ENCODE measurements around the gene TBC1D30. TPM values are rescaled to one million over a fixed set of nuclear protein-coding genes. Genes with fewer than 3 reads are reported as not detected.

TBC1D30 gene
- total RNA-seq, 1 donor from 2014 or later: 1.2 TPM

GRCh38 chr12:64915242-64915641, 90.8 kb downstream of the TBC1D30 start:
- no peak overlapping the region for H3K9ac ChIP-seq (ENCODE audit: low read length)
- Mint-ChIP-seq H3K27me3 (ENCODE audit: low read depth, unreplicated experiment) (peaks cover 2% of the 10 kb centered on the region), H3K36me3 (ENCODE audit: low read depth, unreplicated experiment) (no peaks in the 10 kb centered on the region), H3K4me3 (ENCODE audit: unreplicated experiment) (no peak overlapping the region), H3K27ac (ENCODE audit: unreplicated experiment) (no peak overlapping the region), H3K9me3 (ENCODE audit: unreplicated experiment) (peaks cover 3% of the 10 kb centered on the region), H3K4me1 (ENCODE audit: low read depth, unreplicated experiment) (peaks cover 3% of the 10 kb centered on the region)
- FAIRE-seq (no peak), DNase-seq (ENCODE audit: low read depth) (no peak)
- no peaks in the 10 kb centered on the region for H3K4me1 ChIP-seq (ENCODE audit: insufficient read depth, low read length)
- no peak overlapping the region for H3K4me3 ChIP-seq (ENCODE audit: insufficient read depth, low read depth, low read length)
- peaks cover 13% of the 10 kb centered on the region for H3K27me3 ChIP-seq (ENCODE audit: insufficient read depth, low read length)
- H3K4me2 ChIP-seq (ENCODE audit: low read length): no peak overlapping the region
- TF ChIP-seq CTCF (IDR thresholded peaks at IDR 0.05; ENCODE audit: insufficient read depth, low read depth, low read length) (no peak), EZH2 (IDR thresholded peaks at IDR 0.05; ENCODE audit: insufficient read depth, low read length) (no peak)
- H3K79me2 ChIP-seq (ENCODE audit: insufficient read depth, low read length): no peaks in the 10 kb centered on the region
- H3K27ac ChIP-seq (ENCODE audit: low read depth, low read length): no peak overlapping the region
- no peaks in the 10 kb centered on the region for H4K20me1 ChIP-seq (ENCODE audit: insufficient read depth, low read length)
- no peak overlapping the region for H2AFZ ChIP-seq (ENCODE audit: low read depth, low read length)
- no peaks in the 10 kb centered on the region for H3K9me3 ChIP-seq (ENCODE audit: insufficient read depth, low read depth, low read length)
- no peaks in the 10 kb centered on the region for H3K36me3 ChIP-seq (ENCODE audit: insufficient read depth, low read length)

- peaks cover 13% of the 10 kb centered on the region for H3K27me3 ChIP-seq (ENCODE audit: insufficient read depth, low read length)
- peaks cover 3% of the 10 kb centered on the region for H3K4me1 Mint-ChIP-seq (ENCODE audit: low read depth, unreplicated experiment)
- H3K4me3 ChIP-seq (ENCODE audit: insufficient read depth, low read depth, low read length): no peak overlapping the region
- no peak for FAIRE-seq
- H3K27ac ChIP-seq (ENCODE audit: low read depth, low read length): no peak overlapping the region
- no peak overlapping the region for H2AFZ ChIP-seq (ENCODE audit: low read depth, low read length)
- no peak overlapping the region for H3K27ac Mint-ChIP-seq (ENCODE audit: unreplicated experiment)
- no peaks in the 10 kb centered on the region for H3K36me3 Mint-ChIP-seq (ENCODE audit: low read depth, unreplicated experiment)
- TF ChIP-seq CTCF (IDR thresholded peaks at IDR 0.05; ENCODE audit: insufficient read depth, low read depth, low read length) (no peak), EZH2 (IDR thresholded peaks at IDR 0.05; ENCODE audit: insufficient read depth, low read length) (no peak)
- H3K4me2 ChIP-seq (ENCODE audit: low read length): no peak overlapping the region
- DNase-seq (ENCODE audit: low read depth): no peak
- no peaks in the 10 kb centered on the region for H3K36me3 ChIP-seq (ENCODE audit: insufficient read depth, low read length)
- peaks cover 5% of the 10 kb centered on the region for H3K9me3 Mint-ChIP-seq (ENCODE audit: unreplicated experiment)
- no peak overlapping the region for H3K4me3 Mint-ChIP-seq (ENCODE audit: unreplicated experiment)
- H3K79me2 ChIP-seq (ENCODE audit: insufficient read depth, low read length): no peaks in the 10 kb centered on the region
- H3K4me1 ChIP-seq (ENCODE audit: insufficient read depth, low read length): no peaks in the 10 kb centered on the region
- H3K27me3 Mint-ChIP-seq (ENCODE audit: low read depth, unreplicated experiment): peaks cover 3% of the 10 kb centered on the region
- no peak overlapping the region for H3K9ac ChIP-seq (ENCODE audit: low read length)
- H4K20me1 ChIP-seq (ENCODE audit: insufficient read depth, low read length): no peaks in the 10 kb centered on the region
- no peaks in the 10 kb centered on the region for H3K9me3 ChIP-seq (ENCODE audit: insufficient read depth, low read depth, low read length)
These were observed 92.2 kb downstream of the TBC1D30 start for GRCh38 chr12:64916411-64917261.

- H3K4me3 ChIP-seq (ENCODE audit: insufficient read depth, low read depth, low read length): no peak overlapping the region
- TF ChIP-seq EZH2 (IDR thresholded peaks at IDR 0.05; ENCODE audit: insufficient read depth, low read length) (no peak), CTCF (IDR thresholded peaks at IDR 0.05; ENCODE audit: insufficient read depth, low read depth, low read length) (no peak)
- H3K4me2 ChIP-seq (ENCODE audit: low read length): no peak overlapping the region
- H3K27me3 ChIP-seq (ENCODE audit: insufficient read depth, low read length): peaks cover 10% of the 10 kb centered on the region
- no peaks in the 10 kb centered on the region for H3K79me2 ChIP-seq (ENCODE audit: insufficient read depth, low read length)
- H3K4me3 Mint-ChIP-seq (ENCODE audit: unreplicated experiment): no peak overlapping the region
- no peaks in the 10 kb centered on the region for H3K36me3 ChIP-seq (ENCODE audit: insufficient read depth, low read length)
- no peak overlapping the region for H2AFZ ChIP-seq (ENCODE audit: low read depth, low read length)
- H3K4me1 ChIP-seq (ENCODE audit: insufficient read depth, low read length): no peaks in the 10 kb centered on the region
- H3K9me3 ChIP-seq (ENCODE audit: insufficient read depth, low read depth, low read length): no peaks in the 10 kb centered on the region
- DNase-seq (ENCODE audit: low read depth) (no peak), FAIRE-seq (no peak)
- no peak overlapping the region for H3K27ac Mint-ChIP-seq (ENCODE audit: unreplicated experiment)
- peaks cover 3% of the 10 kb centered on the region for H3K27me3 Mint-ChIP-seq (ENCODE audit: low read depth, unreplicated experiment)
- peaks cover 5% of the 10 kb centered on the region for H3K9me3 Mint-ChIP-seq (ENCODE audit: unreplicated experiment)
- peaks cover 3% of the 10 kb centered on the region for H3K4me1 Mint-ChIP-seq (ENCODE audit: low read depth, unreplicated experiment)
- H3K9ac ChIP-seq (ENCODE audit: low read length): no peak overlapping the region
- H3K36me3 Mint-ChIP-seq (ENCODE audit: low read depth, unreplicated experiment): no peaks in the 10 kb centered on the region
- H3K27ac ChIP-seq (ENCODE audit: low read depth, low read length): no peak overlapping the region
- H4K20me1 ChIP-seq (ENCODE audit: insufficient read depth, low read length): no peaks in the 10 kb centered on the region
These were observed 93.9 kb downstream of the TBC1D30 start for GRCh38 chr12:64918344-64918743.

All from astrocyte (in vitro differentiated cells and primary cell).